GM08714 (cell line): ENCODE results near the gene TTC39B.

ENCODE experiments used
- H3K4me3 ChIP-seq: fragments of 200-500 bp; sonication (Bioruptor generic); 2 replicates; pipeline ENCODE4 v1.5.1; 2014; ENCODE audit warnings: mild to moderate bottlenecking, low read length, inconsistent platforms
- ZNF274 ChIP-seq: IDR thresholded peaks from 2 replicates; pipeline ENCODE4 v1.6.1; 2012; ENCODE audit warnings: mild to moderate bottlenecking, low read depth, low read length

The TTC39B gene

DNA sequence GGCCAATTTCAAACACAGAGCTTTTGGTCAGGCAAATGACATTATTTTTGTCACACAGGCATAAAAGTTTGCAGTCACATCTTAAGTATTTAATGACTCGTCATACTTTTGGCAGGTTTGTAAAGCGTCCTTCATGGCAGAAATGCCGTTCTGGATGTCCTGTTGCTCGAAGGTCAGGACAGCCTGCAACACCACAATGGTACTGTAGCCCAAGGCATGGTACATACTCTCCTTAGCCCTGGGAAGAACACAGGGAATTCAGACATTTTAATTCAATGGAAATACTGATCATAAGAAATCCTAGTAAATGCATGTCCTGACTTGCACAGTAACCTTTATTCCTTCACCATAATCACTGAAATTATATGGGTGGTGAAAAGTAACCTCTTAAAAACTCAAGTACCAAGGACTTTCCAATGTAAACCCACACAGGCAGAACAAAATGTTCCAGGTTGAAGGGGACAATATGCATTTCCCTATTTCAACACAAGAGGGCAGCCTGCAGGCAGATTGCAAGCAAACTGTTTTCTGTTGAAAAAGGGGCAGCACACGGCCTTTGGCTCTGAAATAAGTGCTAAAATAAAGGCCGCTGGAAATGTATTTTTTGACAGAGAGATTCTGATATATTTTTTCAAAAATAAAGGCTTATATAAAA is 95.7 kb downstream of the TTC39B start:
- no peak overlapping the region for H3K4me3 ChIP-seq

GRCh38 chr9:15206903-15207696 is 99.9 kb downstream of the TTC39B start:
- no peak for TF ChIP-seq ZNF274
- H3K4me3 ChIP-seq = no peak overlapping the region

More for the DNA sequence above, 95.7 kb downstream of the TTC39B start:
- TF ChIP-seq ZNF274 = no peak

DNA sequence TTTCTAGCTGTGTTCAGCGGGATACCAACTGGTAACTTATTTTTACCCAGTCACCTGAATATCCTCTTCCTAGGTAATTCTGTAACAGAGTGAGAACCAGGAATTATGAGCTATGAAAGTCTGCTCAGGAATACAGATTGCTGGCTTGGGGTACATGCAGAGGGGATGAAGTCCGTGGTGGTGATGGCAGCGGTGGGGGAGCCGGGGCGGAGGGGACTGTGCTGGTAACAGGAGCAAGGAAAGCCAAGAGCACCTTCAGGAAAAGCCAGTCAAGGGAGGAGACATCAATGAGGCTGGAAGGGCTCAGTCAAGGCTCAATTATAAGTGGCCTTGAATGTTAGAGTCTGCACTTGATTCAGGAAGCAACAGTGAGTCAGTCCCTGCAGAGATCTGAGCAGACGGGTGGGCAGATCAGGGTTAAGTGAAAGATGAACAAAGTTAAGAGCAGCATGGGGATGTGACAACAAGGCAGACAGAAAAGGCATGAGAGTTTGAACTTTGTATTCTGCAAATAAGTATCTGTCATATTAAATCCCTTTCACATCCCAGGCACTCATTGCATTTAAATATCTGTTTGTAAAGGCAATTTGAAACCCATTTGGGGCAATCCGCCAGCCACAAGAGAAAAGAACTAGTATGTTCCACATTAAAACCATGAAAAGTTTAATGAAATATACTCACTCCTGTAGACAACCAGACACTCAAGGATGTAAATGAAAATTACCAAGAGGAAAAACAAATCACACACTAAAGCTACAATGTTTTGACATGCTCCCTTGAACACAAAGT is 101.2 kb downstream of the TTC39B start:
- TF ChIP-seq ZNF274 = no peak
- no peak overlapping the region for H3K4me3 ChIP-seq

DNA sequence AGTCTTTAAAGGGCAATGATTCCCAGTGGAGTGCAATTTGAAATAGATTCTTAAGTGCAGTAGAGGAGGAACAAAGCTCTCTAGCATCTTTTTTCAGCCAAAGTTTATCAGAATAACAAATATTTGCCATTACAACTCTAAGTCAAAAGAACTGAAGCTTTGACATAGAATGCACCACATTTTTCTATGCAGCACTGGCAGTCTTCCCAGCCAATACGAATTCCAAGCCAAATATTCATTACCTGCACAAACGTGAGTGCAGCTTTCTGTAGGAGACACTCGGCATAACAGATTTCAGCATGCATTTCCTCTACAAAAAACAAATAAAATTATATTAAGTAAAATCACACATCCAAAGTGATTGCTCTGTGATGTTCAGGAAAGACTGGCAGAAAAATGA is 103.4 kb downstream of the TTC39B start:
- no peak overlapping the region for H3K4me3 ChIP-seq
- no peak for TF ChIP-seq ZNF274

DNA sequence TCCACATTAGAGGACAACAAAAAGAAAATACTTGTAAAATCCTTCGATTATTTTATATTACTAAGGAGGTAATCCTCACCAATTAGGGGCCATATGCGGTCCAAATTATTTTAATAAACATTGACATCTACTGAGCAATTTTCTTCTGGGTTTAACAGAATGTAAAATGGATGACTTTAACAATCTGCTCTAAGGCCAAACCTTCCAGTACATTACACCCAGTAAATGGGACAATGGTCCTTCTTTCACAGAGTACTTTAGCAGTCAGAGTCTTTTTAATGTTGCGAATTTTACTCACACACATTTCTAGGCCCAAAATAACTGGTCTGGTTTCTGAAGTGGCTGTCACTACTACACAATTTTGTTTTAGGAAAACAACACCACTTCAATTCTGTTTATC is 106.9 kb downstream of the TTC39B start:
- no peak overlapping the region for H3K4me3 ChIP-seq
- no peak for TF ChIP-seq ZNF274

DNA sequence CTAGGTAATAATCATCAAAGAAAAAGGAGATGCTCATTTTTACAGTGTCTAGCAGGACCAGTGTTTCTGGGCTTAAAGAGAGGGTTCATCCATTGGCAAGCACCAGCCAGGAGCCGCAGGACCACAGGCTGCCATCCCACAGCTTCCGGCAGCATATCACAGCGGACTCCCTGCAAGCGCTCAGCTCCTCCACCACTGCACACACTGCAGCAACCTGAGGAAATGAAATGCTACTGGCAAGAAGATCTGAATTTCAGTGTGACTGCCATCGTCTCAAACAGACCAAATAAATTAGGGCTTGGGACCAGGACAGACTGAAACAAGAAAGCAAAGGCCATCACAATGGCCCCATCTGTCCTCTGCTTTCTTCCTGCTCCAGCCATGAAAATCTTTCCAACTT is 114.2 kb downstream of the TTC39B start:
- TF ChIP-seq ZNF274 = no peak
- no peak overlapping the region for H3K4me3 ChIP-seq

DNA sequence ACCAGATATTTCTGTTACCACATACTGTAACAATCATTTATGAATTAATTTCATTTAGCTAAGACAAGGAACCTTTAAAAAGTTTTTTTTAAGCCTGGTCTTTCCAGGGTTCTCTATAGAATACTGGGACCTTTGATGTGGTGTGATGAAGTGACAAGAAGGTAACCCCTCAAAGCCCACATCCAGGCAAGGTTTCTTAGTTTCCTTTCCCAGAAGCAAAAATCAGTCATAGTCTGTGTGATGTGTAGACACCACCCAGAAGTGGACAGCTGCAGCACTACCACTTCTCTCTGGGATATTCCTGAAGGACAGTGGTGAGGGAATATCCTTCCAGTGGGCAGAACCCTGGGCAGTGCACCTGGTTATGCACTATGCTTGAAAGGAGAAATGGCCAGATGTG is 115.6 kb downstream of the TTC39B start:
- no peak for TF ChIP-seq ZNF274
- no peak overlapping the region for H3K4me3 ChIP-seq

DNA sequence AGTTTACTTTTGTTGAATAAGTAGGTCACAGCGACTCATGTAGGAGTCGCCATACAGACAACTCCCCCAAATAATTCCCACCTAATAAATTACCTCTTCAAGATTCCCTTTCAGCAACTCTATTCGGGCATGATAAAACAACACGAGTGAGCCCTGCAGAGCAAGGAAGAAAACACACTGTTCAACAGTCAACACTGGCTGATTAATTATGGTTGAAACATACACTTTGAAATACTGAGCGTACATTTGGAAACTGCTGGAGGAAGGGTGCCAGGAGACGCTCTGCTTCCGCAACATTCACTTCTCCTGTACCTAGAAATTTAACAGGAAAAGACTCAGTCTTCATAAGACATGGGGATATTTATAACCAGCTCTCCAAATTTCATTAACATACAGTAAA is 117.5 kb downstream of the TTC39B start:
- TF ChIP-seq ZNF274 = no peak
- no peak overlapping the region for H3K4me3 ChIP-seq

DNA sequence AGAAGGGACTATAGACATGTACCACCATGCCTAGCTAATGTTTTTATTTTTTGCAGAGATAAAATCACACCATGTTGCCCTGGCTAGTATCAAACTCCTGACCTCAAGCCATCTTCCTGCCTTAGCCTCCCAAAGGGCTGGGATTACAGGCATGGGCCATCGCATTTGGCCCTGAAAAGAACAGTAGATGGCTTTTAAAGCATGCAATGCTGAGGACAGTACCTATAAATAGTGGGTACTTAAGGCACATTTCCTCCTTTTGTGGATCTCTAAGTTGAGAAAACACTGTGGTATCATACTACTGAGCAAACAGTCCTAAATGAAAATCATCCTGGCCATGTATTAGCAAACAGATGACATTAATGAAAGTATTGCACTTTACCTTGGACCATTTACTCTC is 119.4 kb downstream of the TTC39B start:
- H3K4me3 ChIP-seq = no peak overlapping the region
- TF ChIP-seq ZNF274 = no peak

DNA sequence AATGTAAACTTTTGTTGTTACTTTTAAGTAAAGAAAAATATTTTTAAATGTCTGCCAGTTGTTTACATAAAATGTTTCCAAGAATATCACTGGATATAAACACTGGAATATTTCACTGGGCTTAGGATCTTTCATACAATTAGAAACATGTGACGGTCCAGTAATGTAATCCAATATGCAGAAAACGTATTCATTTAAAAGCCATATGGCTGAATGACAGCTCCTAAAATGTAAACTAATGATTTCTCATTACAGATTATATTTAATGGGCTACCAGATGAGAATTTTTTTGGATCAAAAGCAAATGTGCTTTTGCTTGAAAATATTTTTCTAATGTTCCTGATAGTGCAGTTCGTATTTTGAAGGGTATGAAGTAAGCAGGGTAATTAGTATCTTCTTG is 124.3 kb downstream of the TTC39B start:
- H3K4me3 ChIP-seq = no peak overlapping the region
- TF ChIP-seq ZNF274 = no peak

DNA sequence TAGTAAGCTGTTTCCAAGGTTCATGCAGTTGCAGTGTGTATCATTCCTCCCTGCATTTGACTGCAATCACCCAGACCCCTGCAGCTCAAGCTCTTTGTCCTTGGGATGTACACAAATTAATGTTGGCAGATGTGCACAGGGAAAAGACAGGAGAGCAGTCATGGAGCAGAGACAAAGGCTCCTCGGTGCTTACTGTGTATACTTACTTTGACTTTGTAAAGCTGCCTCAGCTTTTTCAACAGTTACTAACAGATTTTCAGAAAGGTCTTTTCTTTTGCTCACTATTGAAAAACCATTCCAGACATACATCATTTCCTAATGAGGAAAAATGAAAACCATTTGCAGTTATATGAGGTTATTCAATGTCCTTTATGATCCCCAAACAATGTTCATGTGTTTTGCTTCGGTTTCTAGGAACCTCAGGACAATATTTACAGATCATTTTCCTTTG is 124.9 kb downstream of the TTC39B start:
- no peak for TF ChIP-seq ZNF274
- H3K4me3 ChIP-seq = no peak overlapping the region

- no peak overlapping the region for H3K4me3 ChIP-seq
- no peak for TF ChIP-seq ZNF274
These were observed 126.9 kb downstream of the TTC39B start for GRCh38 chr9:15180124-15180523.

GRCh38 chr9:15178631-15179030 is 128.4 kb downstream of the TTC39B start:
- H3K4me3 ChIP-seq = no peak overlapping the region
- TF ChIP-seq ZNF274 = no peak

GRCh38 chr9:15176836-15177235 is 130.2 kb downstream of the TTC39B start:
- no peak overlapping the region for H3K4me3 ChIP-seq
- TF ChIP-seq ZNF274 = no peak

DNA sequence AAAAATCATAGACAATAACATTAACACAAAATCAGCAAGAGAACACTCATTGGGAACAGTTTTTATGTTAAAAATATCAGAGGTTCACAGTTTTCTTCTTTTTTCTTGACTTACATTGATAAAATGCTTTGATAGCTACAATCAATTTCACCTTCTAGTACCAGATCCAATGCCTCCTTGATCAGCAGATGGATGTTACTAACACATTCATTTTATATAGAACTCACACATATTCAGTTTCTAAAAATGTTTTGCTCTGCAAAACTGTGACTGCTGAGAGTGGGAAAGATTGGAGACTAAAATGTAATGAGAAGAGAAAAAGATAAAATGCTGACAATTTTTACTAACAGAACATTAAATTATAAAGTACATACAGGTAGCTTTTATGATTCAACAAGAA is 143.1 kb downstream of the TTC39B start:
- TF ChIP-seq ZNF274 = no peak
- H3K4me3 ChIP-seq = no peak overlapping the region
